ENCODE results near the gene CELA3A.
"Not testable (repeated sequence)": the region's sequence is repeated elsewhere in the genome, so short reads cannot be mapped to it uniquely, and the experiment has no call there.

Gene CELA3A

GRCh38 chr1:21982122-21982521 is 19.3 kb upstream of the CELA3A start:
- not testable (repeated sequence) for FAIRE-seq

GRCh38 chr1:21983539-21983938 is 17.9 kb upstream of the CELA3A start:
- not testable (repeated sequence) for FAIRE-seq

GRCh38 chr1:21985893-21986292 is 15.6 kb upstream of the CELA3A start:
- FAIRE-seq = not testable (repeated sequence)

GRCh38 chr1:21986386-21986785 is 15.1 kb upstream of the CELA3A start:
- FAIRE-seq = not testable (repeated sequence)

- not testable (repeated sequence) for FAIRE-seq
Measured at GRCh38 chr1:21989672-21990393, 11.6 kb upstream of the CELA3A start.

- not testable (repeated sequence) for FAIRE-seq
Measured at GRCh38 chr1:21992186-21992585, 9.3 kb upstream of the CELA3A start.

- FAIRE-seq = not testable (repeated sequence)
Measured at GRCh38 chr1:21994716-21995115, 6.7 kb upstream of the CELA3A start.

GRCh38 chr1:21996663-21996970 is 4.8 kb upstream of the CELA3A start:
- not testable (repeated sequence) for FAIRE-seq

- not testable (repeated sequence) for FAIRE-seq
Measured at GRCh38 chr1:21997891-21998623, 3.4 kb upstream of the CELA3A start.

GRCh38 chr1:21998624-21999294 is 2.7 kb upstream of the CELA3A start:
- FAIRE-seq = not testable (repeated sequence)

GRCh38 chr1:21999645-22000044 is 1.8 kb upstream of the CELA3A start:
- not testable (repeated sequence) for FAIRE-seq

- FAIRE-seq = not testable (repeated sequence)
Measured at GRCh38 chr1:22002461-22002860, 1.0 kb downstream of the CELA3A start.

- FAIRE-seq = not testable (repeated sequence)
Measured at GRCh38 chr1:22002875-22003274, 1.4 kb downstream of the CELA3A start.

GRCh38 chr1:22003959-22004358 is 2.5 kb downstream of the CELA3A start:
- not testable (repeated sequence) for FAIRE-seq

GRCh38 chr1:22005261-22006149 is 4.0 kb downstream of the CELA3A start:
- not testable (repeated sequence) for FAIRE-seq

- not testable (repeated sequence) for FAIRE-seq
Measured at GRCh38 chr1:22006736-22007135, 5.3 kb downstream of the CELA3A start.

GRCh38 chr1:22007262-22007661 is 5.8 kb downstream of the CELA3A start:
- FAIRE-seq = not testable (repeated sequence)

- not testable (repeated sequence) for FAIRE-seq
Measured at GRCh38 chr1:22009566-22009965, 8.1 kb downstream of the CELA3A start.

- not testable (repeated sequence) for FAIRE-seq
Measured at GRCh38 chr1:22012752-22013151, 11.3 kb downstream of the CELA3A start.

- not testable (repeated sequence) for FAIRE-seq
Measured at GRCh38 chr1:22014575-22015206, 13.2 kb downstream of the CELA3A start.

GRCh38 chr1:22018583-22019559 is 17.4 kb downstream of the CELA3A start:
- no peak for FAIRE-seq
